Right lobe of liver (tissue), 6 donors: ENCODE data around the gene ARRB1. TPM values are rescaled to one million over a fixed set of nuclear protein-coding genes. Genes with fewer than 3 reads are reported as not detected.

Experiments
- ATAC-seq, 4 donors: fragments of 200-7000 bp; cut with Tn5 transposase; one replicate each; pipeline ENCODE4 v1.9.1; 2020; ENCODE audit warnings: mild to moderate bottlenecking in 4 of 4, moderate library complexity in 4 of 4
- DNase-seq, 3 donors: peaks; one replicate each; pipeline ENCODE4 v3.0.0-alpha.2; 2020
- H3K27ac ChIP-seq, 3 donors: fragments of 200-600 bp; one replicate each; pipeline ENCODE4 v1.8.0; 2022
- H3K27me3 ChIP-seq, 2 donors: fragments of 200-600 bp; one replicate each; pipeline ENCODE4 v1.8.0; 2022
- H3K36me3 ChIP-seq, 4 donors: fragments of 200-600 bp; sonication (generic) in 1 of 4; one replicate each; pipeline versions ENCODE4 v1.5.1 to v1.8.0; 2017 to 2022; ENCODE audit warnings: control low read depth in 1 of 4
- H3K4me1 ChIP-seq, 4 donors: fragments of 200-600 bp; sonication (generic) in 1 of 4; one replicate each; pipeline versions ENCODE4 v1.5.1 to v1.8.0; 2017 to 2022; ENCODE audit warnings: control low read depth in 1 of 4
- H3K4me3 ChIP-seq, 3 donors: fragments of 200-600 bp; one replicate each; pipeline ENCODE4 v1.8.0; 2022
- H3K9me3 ChIP-seq, 4 donors: fragments of 200-600 bp; sonication (generic) in 1 of 4; one replicate each; pipeline versions ENCODE4 v1.5.1 to v1.8.0; 2017 to 2022; ENCODE audit warnings: control low read depth in 1 of 4
- POLR2A ChIP-seq: fragments of 450-650 bp; IDR thresholded peaks from one replicate; pipeline ENCODE4 v1.6.1; 2017; ENCODE audit warnings: antibody characterized with exemption, mild to moderate bottlenecking
- WGBS: methylation state at CpG from one replicate; pipeline ENCODE4 v1.1.6; 2018; ENCODE audit warnings: low coverage, low lambda C conversion rate; ENCODE audit not compliant: insufficient coverage; ENCODE audit errors: missing lambda C conversion rate; 5-methylcytosine and 5-hydroxymethylcytosine counted together
- intact Hi-C, 2 donors: fragments of 100-400 bp; cut with DNase I; formaldehyde crosslinking; loops; one replicate each; pipeline versions ENCODE4 v1.11.2 to v1.14.1; 2022
- total RNA-seq, 6 experiments: library from RNA; depleted of rRNA in 2 of 6; stranded (reverse); fragments of >200 nt in 2 of 6; fragmentation: NEBNext Ultra II Directional in 3 of 6; extraction: Animal tissue kit (Norgen Biotek cat#: 25700) in 3 of 6; gene quantifications; one replicate each; pipeline versions ENCODE4 v1.1.0 to v1.2.4, GENCODE V29; 2016 to 2023
- TF ChIP-seq, protein P1 (sequence below), 4 donors: fragments of 200-600 bp in 3 of 4; fragments of 450-650 bp in 1 of 4; IDR thresholded peaks; one replicate each; pipeline versions ENCODE4 v1.5.1 to v1.8.0; 2016 to 2022; ENCODE audit warnings: antibody characterized with exemption in 4 of 4, mild to moderate bottlenecking in 2 of 4
- donor health status: DM: no; HTN: yes; CAD: no.
- donor health status: DM: no; HTN: no; CAD: no.
- donor health status: DM: no; HTN: no; CAD: no.
- donor health status: DM: no; HTN: yes; CAD: no.
- donor health status: DM: no; HTN: yes; CAD: no.

Gene ARRB1
- total RNA-seq, 6 experiments from 2014 or later: 8.6 to 26.4 (median 24.5) TPM

- intact Hi-C loops: loop anchor here (5.0 to 10.0 kb wide), 2 partner anchors 42 to 60 kb away; no protein-coding TSS in a partner anchor
- H3K36me3 ChIP-seq: no peaks in the 10 kb centered on the region
- TF ChIP-seq, protein P1, sequence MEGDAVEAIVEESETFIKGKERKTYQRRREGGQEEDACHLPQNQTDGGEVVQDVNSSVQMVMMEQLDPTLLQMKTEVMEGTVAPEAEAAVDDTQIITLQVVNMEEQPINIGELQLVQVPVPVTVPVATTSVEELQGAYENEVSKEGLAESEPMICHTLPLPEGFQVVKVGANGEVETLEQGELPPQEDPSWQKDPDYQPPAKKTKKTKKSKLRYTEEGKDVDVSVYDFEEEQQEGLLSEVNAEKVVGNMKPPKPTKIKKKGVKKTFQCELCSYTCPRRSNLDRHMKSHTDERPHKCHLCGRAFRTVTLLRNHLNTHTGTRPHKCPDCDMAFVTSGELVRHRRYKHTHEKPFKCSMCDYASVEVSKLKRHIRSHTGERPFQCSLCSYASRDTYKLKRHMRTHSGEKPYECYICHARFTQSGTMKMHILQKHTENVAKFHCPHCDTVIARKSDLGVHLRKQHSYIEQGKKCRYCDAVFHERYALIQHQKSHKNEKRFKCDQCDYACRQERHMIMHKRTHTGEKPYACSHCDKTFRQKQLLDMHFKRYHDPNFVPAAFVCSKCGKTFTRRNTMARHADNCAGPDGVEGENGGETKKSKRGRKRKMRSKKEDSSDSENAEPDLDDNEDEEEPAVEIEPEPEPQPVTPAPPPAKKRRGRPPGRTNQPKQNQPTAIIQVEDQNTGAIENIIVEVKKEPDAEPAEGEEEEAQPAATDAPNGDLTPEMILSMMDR (IDR thresholded peaks at IDR 0.05): no peak
- H3K27me3 ChIP-seq: no peaks in the 10 kb centered on the region
- no peak for ATAC-seq
- DNase-seq: no peak
- H3K27ac ChIP-seq: no peak overlapping the region
- H3K9me3 ChIP-seq: no peaks in the 10 kb centered on the region
- H3K4me1 ChIP-seq: peaks cover 0 to 23% (median 8%) of the 10 kb centered on the region in 4 donors
- WGBS: 64% methylated on average over 4 of the region's 4 CpGs
- H3K4me3 ChIP-seq: no peak overlapping the region
Measured at GRCh38 chr11:75324740-75325139, 26.7 kb downstream of the ARRB1 start.

DNA sequence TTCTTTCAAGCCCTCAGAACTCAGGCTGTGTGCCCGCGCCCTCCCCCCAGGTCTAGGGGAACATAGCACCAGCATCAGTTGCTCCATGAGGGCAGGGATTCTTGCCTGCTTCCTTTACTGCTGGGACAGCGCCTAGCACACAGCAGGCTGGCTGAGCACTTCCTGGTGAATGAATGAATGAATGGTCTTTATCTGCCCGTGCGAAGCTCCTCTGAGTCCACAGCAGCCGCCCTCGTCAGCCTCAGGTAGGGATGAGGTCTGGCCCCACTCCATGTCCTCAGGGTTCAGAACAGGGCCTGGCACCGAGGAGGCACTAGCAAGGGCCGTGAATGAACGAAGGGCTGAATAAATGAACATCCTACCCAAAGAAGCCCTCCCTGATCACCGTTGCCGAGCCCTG lies 27.3 kb downstream of the ARRB1 start:
- DNase-seq: no peak
- Histone ChIP-seq H3K27me3 (no peaks in the 10 kb centered on the region), H3K36me3 (no peaks in the 10 kb centered on the region), H3K27ac (no peak overlapping the region), H3K4me3 (no peak overlapping the region), H3K4me1 (peaks cover 0 to 20% (median 8%) of the 10 kb centered on the region in 4 donors), H3K9me3 (no peaks in the 10 kb centered on the region)
- intact Hi-C loops: loop anchor here (5.0 to 10.0 kb wide), 2 partner anchors 42 to 61 kb away; no protein-coding TSS in a partner anchor
- ATAC-seq: no peak
- 74% methylated on average over 10 of the region's 12 CpGs for WGBS
- TF ChIP-seq POLR2A: no peak
- TF ChIP-seq, protein P1 (IDR thresholded peaks at IDR 0.05): no peak

- Histone ChIP-seq H3K27me3 (no peaks in the 10 kb centered on the region), H3K27ac (no peak overlapping the region), H3K4me1 (peaks cover 0 to 14% (median 7%) of the 10 kb centered on the region in 4 donors), H3K4me3 (no peak overlapping the region), H3K36me3 (no peaks in the 10 kb centered on the region), H3K9me3 (no peaks in the 10 kb centered on the region)
- intact Hi-C loops: loop anchor here (5.0 to 10.0 kb wide), 2 partner anchors 41 to 61 kb away; no protein-coding TSS in a partner anchor
- WGBS: 38% methylated on average over 7 of the region's 7 CpGs
- peak; percentile 24 to 66 (median 48) for ATAC-seq
- TF ChIP-seq, protein P1 (IDR thresholded peaks at IDR 0.05): no peak
- TF ChIP-seq POLR2A: no peak
- no peak for DNase-seq
Measured at GRCh38 chr11:75323609-75324008, 27.9 kb downstream of the ARRB1 start.

DNA sequence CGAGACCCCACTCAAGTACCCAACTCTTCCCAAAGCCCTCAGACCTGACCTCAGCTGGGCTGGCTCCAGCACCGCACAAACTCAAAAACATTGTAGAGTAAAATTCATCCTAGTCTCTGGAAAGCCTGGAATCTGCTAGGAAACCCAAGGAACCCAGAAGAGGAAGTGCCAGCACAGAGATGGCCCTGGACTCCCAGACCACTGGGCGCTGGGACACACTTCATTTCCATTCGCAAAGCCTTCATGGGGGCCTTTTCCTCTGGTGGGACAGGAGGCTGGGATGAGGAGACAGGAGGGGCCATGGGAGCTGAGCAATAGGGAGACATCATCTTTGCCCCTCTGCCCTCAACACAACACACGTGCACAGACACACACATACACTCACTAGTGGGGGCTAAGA lies 30.8 kb downstream of the ARRB1 start:
- DNase-seq: no peak
- Histone ChIP-seq H3K36me3 (no peaks in the 10 kb centered on the region), H3K27me3 (no peaks in the 10 kb centered on the region), H3K27ac (no peak overlapping the region), H3K4me1 (peaks cover 0 to 8% (median 3%) of the 10 kb centered on the region in 4 donors), H3K4me3 (no peak overlapping the region), H3K9me3 (no peaks in the 10 kb centered on the region)
- TF ChIP-seq, protein P1 (IDR thresholded peaks at IDR 0.05): no peak
- no peak for TF ChIP-seq POLR2A
- no peak for ATAC-seq
- 86% methylated on average over 2 of the region's 5 CpGs for WGBS
- intact Hi-C loops: loop anchor here (5.0 to 10.0 kb wide), 2 partner anchors 38 to 64 kb away; no protein-coding TSS in a partner anchor
